ENCODE data around the gene MNAT1. TPM values are rescaled to one million over a fixed set of nuclear protein-coding genes. Genes with fewer than 3 reads are reported as not detected.

Gene MNAT1
- total RNA-seq, 4 donors from 2014 or later, result 4.2 to 30.3 (median 17.8) TPM

GRCh38 chr14:60968671-60969070 lies 234.1 kb downstream of the MNAT1 start:
- H3K27me3 ChIP-seq, result no peaks in the 10 kb centered on the region
- in situ Hi-C loops (cut with MboI; ENCODE audit: low pct_ligation_motif_present in 1 of 4, low pct_unique_long_range_greater_than_20kb in 1 of 4, low sequenced_read_pairs in 3 of 4) (no loop called here), intact Hi-C loops (cut with DNase I; ENCODE audit: low total_unique reads) (no loop called here)
- TF ChIP-seq EP300 (IDR thresholded peaks at IDR 0.05; ENCODE audit: low read depth), result no peak
- no peak for TF ChIP-seq POLR2A (IDR thresholded peaks at IDR 0.05)
- no peak for TF ChIP-seq POLR2AphosphoS5 (IDR thresholded peaks at IDR 0.05)
- no peak for TF ChIP-seq CTCF (IDR thresholded peaks at IDR 0.05)
- H3K4me3 ChIP-seq, result no peak overlapping the region
- H3K9me3 ChIP-seq, result no peaks in the 10 kb centered on the region
- H3K4me1 ChIP-seq, result peaks cover 0 to 7% (median 1%) of the 10 kb centered on the region in 4 donors
- no peak for DNase-seq
- no peak overlapping the region for H3K27ac ChIP-seq
- H3K36me3 ChIP-seq, result no peaks in the 10 kb centered on the region

- 57 to 88% methylated on average over 1 to 2 of the region's 2 CpGs for WGBS, 2 donors (ENCODE audit: low coverage in 1 of 2)
- intact Hi-C loops (cut with DNase I; ENCODE audit: low total_unique reads) (no loop called here), in situ Hi-C loops (cut with MboI; ENCODE audit: low pct_ligation_motif_present in 1 of 4, low pct_unique_long_range_greater_than_20kb in 1 of 4, low sequenced_read_pairs in 3 of 4) (no loop called here)
- H3K9me3 ChIP-seq, result no peaks in the 10 kb centered on the region
- H3K27me3 ChIP-seq, result no peaks in the 10 kb centered on the region
- H3K4me3 ChIP-seq, result no peak overlapping the region
- no peak for DNase-seq
- H3K36me3 ChIP-seq, result no peaks in the 10 kb centered on the region
- peaks cover 0 to 3% (median 0%) of the 10 kb centered on the region in 4 donors for H3K4me1 ChIP-seq
- no peak for TF ChIP-seq EP300 (IDR thresholded peaks at IDR 0.05; ENCODE audit: low read depth)
- no peak overlapping the region for H3K27ac ChIP-seq
Observed at GRCh38 chr14:60970146-60970545, 235.6 kb downstream of the MNAT1 start.

- Histone ChIP-seq H3K4me3 (no peak overlapping the region), H3K27me3 (no peaks in the 10 kb centered on the region), H3K9me3 (no peaks in the 10 kb centered on the region), H3K27ac (no peak overlapping the region), H3K4me1 (no peaks in the 10 kb centered on the region), H3K36me3 (no peaks in the 10 kb centered on the region)
- in situ Hi-C loops (cut with MboI; ENCODE audit: low pct_ligation_motif_present in 1 of 4, low pct_unique_long_range_greater_than_20kb in 1 of 4, low sequenced_read_pairs in 3 of 4), result no loop called here
- no peak for DNase-seq
- intact Hi-C loops (cut with DNase I; ENCODE audit: low total_unique reads), result no loop called here
- TF ChIP-seq POLR2AphosphoS5 (IDR thresholded peaks at IDR 0.05) (no peak), POLR2A (IDR thresholded peaks at IDR 0.05) (no peak), EP300 (IDR thresholded peaks at IDR 0.05; ENCODE audit: low read depth) (no peak), CTCF (IDR thresholded peaks at IDR 0.05) (no peak)
- whole genome bisulfite sequencing, 2 donors (ENCODE audit: low coverage in 1 of 2), result 33 to 34% methylated on average over 2 of the region's 2 CpGs
Observed at GRCh38 chr14:60971271-60971670, 236.7 kb downstream of the MNAT1 start.

GRCh38 chr14:60972295-60972694 lies 237.7 kb downstream of the MNAT1 start:
- intact Hi-C loops (cut with DNase I; ENCODE audit: low total_unique reads) (no loop called here), in situ Hi-C loops (cut with MboI; ENCODE audit: low pct_ligation_motif_present in 1 of 4, low pct_unique_long_range_greater_than_20kb in 1 of 4, low sequenced_read_pairs in 3 of 4) (no loop called here)

More at GRCh38 chr14:60972295-60972694, 237.7 kb downstream of the MNAT1 start:
- WGBS, 2 donors (ENCODE audit: low coverage in 1 of 2), result 98 to 100% methylated on average over 4 to 15 of the region's 15 CpGs
- H3K27ac ChIP-seq, result no peak overlapping the region
- no peaks in the 10 kb centered on the region for H3K4me1 ChIP-seq
- DNase-seq, result no peak
- no peak overlapping the region for H3K4me3 ChIP-seq
- no peaks in the 10 kb centered on the region for H3K36me3 ChIP-seq
- no peaks in the 10 kb centered on the region for H3K27me3 ChIP-seq
- TF ChIP-seq CTCF (IDR thresholded peaks at IDR 0.05) (no peak), POLR2A (IDR thresholded peaks at IDR 0.05) (no peak), POLR2AphosphoS5 (IDR thresholded peaks at IDR 0.05) (no peak), EP300 (IDR thresholded peaks at IDR 0.05; ENCODE audit: low read depth) (no peak)
- no peaks in the 10 kb centered on the region for H3K9me3 ChIP-seq

Data from transverse colon (tissue), 4 donors.